Measurements from ENCODE around the gene NTM. TPM values are rescaled to one million over a fixed set of nuclear protein-coding genes. Genes with fewer than 3 reads are reported as not detected.

The NTM gene
- total and polyA plus RNA-seq, 7 donors, result 0.07 to 1.1 (median 0.22) TPM; not detected in 2

DNA sequence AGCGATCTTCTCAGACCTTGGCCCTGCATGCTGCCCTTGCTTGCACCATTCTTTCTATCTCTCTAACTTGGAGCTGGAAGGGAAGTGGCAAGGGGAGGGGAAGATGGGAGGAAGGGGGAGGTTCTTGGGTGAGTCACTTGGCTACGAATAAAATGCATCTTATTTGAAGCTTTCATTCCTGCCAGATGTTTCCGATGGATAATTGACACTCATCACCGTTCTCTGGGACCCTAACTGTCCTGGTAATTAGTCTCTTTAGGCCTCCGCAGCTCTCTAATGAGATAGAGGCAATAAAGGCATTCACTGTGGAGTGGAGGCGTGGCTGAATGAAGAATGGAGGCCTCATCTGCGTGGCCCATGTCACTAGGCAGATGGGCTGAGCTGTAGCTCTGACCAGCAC lies 960.1 kb downstream of the NTM start:
- Histone ChIP-seq H3K27me3 (ENCODE audit: insufficient read depth in 3 of 3, low read length in 2 of 3) (no peaks in the 10 kb centered on the region), H3K27ac (no peak overlapping the region), H3K36me3 (ENCODE audit: insufficient read depth in 1 of 2, low read depth in 1 of 2) (no peaks in the 10 kb centered on the region), H3K9me3 (no peaks in the 10 kb centered on the region), H3K4me1 (no peaks in the 10 kb centered on the region), H3K4me3 (no peak overlapping the region)
- ATAC-seq (no peak), DNase-seq (no peak)
- TF ChIP-seq CTCF (IDR thresholded peaks at IDR 0.05), result no peak
- WGBS, 3 donors, result 44 to 48% (median 48%) methylated on average over 7 of the region's 7 CpGs
- intact Hi-C loops (cut with DNase I), result no loop called here

- no peak overlapping the region for H3K27ac ChIP-seq
- intact Hi-C loops (cut with DNase I), result no loop called here
- H3K4me3 ChIP-seq, result no peak overlapping the region
- H3K9me3 ChIP-seq, result no peaks in the 10 kb centered on the region
- 65 to 72% (median 65%) methylated on average over 9 of the region's 9 CpGs for WGBS, 3 donors
- ATAC-seq (no peak), DNase-seq (no peak)
- H3K27me3 ChIP-seq (ENCODE audit: insufficient read depth in 3 of 3, low read length in 2 of 3), result no peaks in the 10 kb centered on the region
- no peaks in the 10 kb centered on the region for H3K4me1 ChIP-seq
- TF ChIP-seq CTCF (IDR thresholded peaks at IDR 0.05), result no peak
- no peaks in the 10 kb centered on the region for H3K36me3 ChIP-seq (ENCODE audit: insufficient read depth in 1 of 2, low read depth in 1 of 2)
These were observed 962.1 kb downstream of the NTM start for GRCh38 chr11:132332521-132332920.

GRCh38 chr11:132334769-132335280 lies 964.4 kb downstream of the NTM start:
- Histone ChIP-seq H3K4me3 (no peak overlapping the region), H3K9me3 (no peaks in the 10 kb centered on the region), H3K4me1 (no peaks in the 10 kb centered on the region), H3K27ac (no peak overlapping the region), H3K36me3 (ENCODE audit: insufficient read depth in 1 of 2, low read depth in 1 of 2) (no peaks in the 10 kb centered on the region), H3K27me3 (ENCODE audit: insufficient read depth in 3 of 3, low read length in 2 of 3) (no peaks in the 10 kb centered on the region)
- intact Hi-C loops (cut with DNase I), result no loop called here
- DNase-seq, result no peak
- no peak for ATAC-seq
- 85 to 89% (median 86%) methylated on average over 13 to 15 of the region's 15 CpGs for WGBS, 3 donors
- TF ChIP-seq CTCF (IDR thresholded peaks at IDR 0.05), result no peak

- no peak overlapping the region for H3K27ac ChIP-seq
- no peaks in the 10 kb centered on the region for H3K36me3 ChIP-seq (ENCODE audit: insufficient read depth in 1 of 2, low read depth in 1 of 2)
- intact Hi-C loops (cut with DNase I), result no loop called here
- TF ChIP-seq CTCF (IDR thresholded peaks at IDR 0.05), result no peak
- ATAC-seq (no peak), DNase-seq (no peak)
- no peaks in the 10 kb centered on the region for H3K27me3 ChIP-seq (ENCODE audit: insufficient read depth in 3 of 3, low read length in 2 of 3)
- H3K4me3 ChIP-seq, result no peak overlapping the region
- H3K9me3 ChIP-seq, result no peaks in the 10 kb centered on the region
- WGBS, 3 donors, result 84 to 87% (median 84%) methylated on average over 14 of the region's 14 CpGs
- H3K4me1 ChIP-seq, result no peaks in the 10 kb centered on the region
These were observed 964.9 kb downstream of the NTM start for GRCh38 chr11:132335311-132335710.

Measured in psoas muscle (tissue), 8 donors.